H9 (cell line): ENCODE results near the gene HPCAL1. TPM values are rescaled to one million over a fixed set of nuclear protein-coding genes. Genes with fewer than 3 reads are reported as not detected.

Source experiments
- DNase-seq: peaks from one replicate; pipeline ENCODE4 v3.0.0-alpha.2; 2017
- H2AFZ ChIP-seq: one replicate; pipeline ENCODE4 v1.6.1; 2013; ENCODE audit warnings: mild to moderate bottlenecking, low read length, control low read depth, moderate library complexity
- H2AK5ac ChIP-seq: 2 replicates; pipeline ENCODE4 v1.6.1; 2013; ENCODE audit warnings: low read length, control low read depth, mixed read lengths; ENCODE audit not compliant: insufficient read length
- H2BK120ac ChIP-seq: one replicate; pipeline ENCODE4 v1.6.1; 2013; ENCODE audit warnings: low read depth, mild to moderate bottlenecking, low read length, control low read depth, inconsistent platforms; ENCODE audit not compliant: poor library complexity, severe bottlenecking
- H2BK12ac ChIP-seq: 2 replicates; pipeline ENCODE4 v1.6.1; 2013; ENCODE audit warnings: low read length, control low read depth, mixed read lengths, low read depth; ENCODE audit not compliant: insufficient read length
- H2BK15ac ChIP-seq: 2 replicates; pipeline ENCODE4 v1.6.1; 2013; ENCODE audit warnings: low read depth, low read length, control low read depth
- H2BK20ac ChIP-seq: one replicate; pipeline ENCODE4 v1.6.1; 2013; ENCODE audit warnings: low read depth, mild to moderate bottlenecking, low read length, control low read depth, inconsistent platforms; ENCODE audit not compliant: poor library complexity, severe bottlenecking
- H2BK5ac ChIP-seq: 2 replicates; pipeline ENCODE4 v1.6.1; 2013; ENCODE audit warnings: low read length, control low read depth, mixed read lengths; ENCODE audit not compliant: insufficient read length
- H3K14ac ChIP-seq: 2 replicates; pipeline ENCODE4 v1.6.1; 2013; ENCODE audit warnings: low read length, control low read depth; ENCODE audit not compliant: insufficient read depth
- H3K18ac ChIP-seq: 2 replicates; pipeline ENCODE4 v1.6.1; 2013; ENCODE audit warnings: low read depth, mild to moderate bottlenecking, mixed read lengths, low read length, control low read depth; ENCODE audit not compliant: insufficient read length
- H3K23ac ChIP-seq: 2 replicates; pipeline ENCODE4 v1.6.1; 2013; ENCODE audit warnings: low read length, control low read depth, mixed read lengths, low read depth; ENCODE audit not compliant: insufficient read length
- H3K23me2 ChIP-seq: 2 replicates; pipeline ENCODE4 v1.6.1; 2013; ENCODE audit warnings: low read depth, mild to moderate bottlenecking, mixed read lengths, low read length, control low read depth; ENCODE audit not compliant: insufficient read length, poor library complexity, severe bottlenecking
- H3K27ac ChIP-seq: 2 replicates; pipeline ENCODE4 v1.5.1; 2013; ENCODE audit warnings: low read length, control low read depth, mixed read lengths, low read depth; ENCODE audit not compliant: insufficient read length
- H3K27me3 ChIP-seq: 2 replicates; pipeline ENCODE4 v1.6.1; 2013; ENCODE audit warnings: low read length, control low read depth, inconsistent platforms; ENCODE audit not compliant: insufficient read depth
- H3K4ac ChIP-seq: 2 replicates; pipeline ENCODE4 v1.6.1; 2013; ENCODE audit warnings: low read depth, mild to moderate bottlenecking, control low read depth, inconsistent platforms, low read length, moderate library complexity
- H3K4me1 ChIP-seq: 2 replicates; pipeline ENCODE4 v1.6.1; 2013; ENCODE audit warnings: low read length, control low read depth, inconsistent platforms; ENCODE audit not compliant: insufficient read depth
- H3K4me2 ChIP-seq: 2 replicates; pipeline ENCODE4 v1.6.1; 2013; ENCODE audit warnings: low read length, control low read depth, mixed read lengths; ENCODE audit not compliant: insufficient read length, insufficient read depth
- H3K56ac ChIP-seq: 2 replicates; pipeline ENCODE4 v1.6.1; 2013; ENCODE audit warnings: low read depth, mild to moderate bottlenecking, mixed read lengths, low read length, control low read depth; ENCODE audit not compliant: insufficient read length
- H3K79me1 ChIP-seq: 2 replicates; pipeline ENCODE4 v1.6.1; 2013; ENCODE audit warnings: low read depth, mild to moderate bottlenecking, moderate library complexity, low read length, control low read depth, inconsistent platforms; ENCODE audit not compliant: insufficient read depth, poor library complexity, severe bottlenecking
- H3K79me2 ChIP-seq: 2 replicates; pipeline ENCODE4 v1.6.1; 2013; ENCODE audit warnings: low read length, control low read depth, inconsistent platforms; ENCODE audit not compliant: insufficient read depth
- H3K9ac ChIP-seq: 2 replicates; pipeline ENCODE4 v1.6.1; 2013; ENCODE audit warnings: low read length, control low read depth, mixed read lengths; ENCODE audit not compliant: insufficient read length; ENCODE audit errors: extremely low read depth
- H3K9me3 ChIP-seq: one replicate; pipeline ENCODE4 v1.6.1; 2013; ENCODE audit warnings: low read depth, low read length, inconsistent platforms; ENCODE audit not compliant: control insufficient read depth
- H3T11ph ChIP-seq: one replicate; pipeline ENCODE4 v1.6.1; 2013; ENCODE audit warnings: mild to moderate bottlenecking, low read length, control low read depth, inconsistent platforms
- H4K20me1 ChIP-seq: one replicate; pipeline ENCODE4 v1.6.1; 2013; ENCODE audit not compliant: control insufficient read depth, insufficient read length, insufficient read depth
- H4K5ac ChIP-seq: 2 replicates; pipeline ENCODE4 v1.6.1; 2013; ENCODE audit warnings: low read depth, mild to moderate bottlenecking, mixed read lengths, low read length, control low read depth; ENCODE audit not compliant: insufficient read length
- H4K8ac ChIP-seq: replicated peaks from 2 replicates; pipeline ENCODE4 v1.6.1; 2013; ENCODE audit warnings: low read length, control low read depth, mixed read lengths, low read depth; ENCODE audit not compliant: insufficient read length
- H4K91ac ChIP-seq: 2 replicates; pipeline ENCODE4 v1.6.1; 2013; ENCODE audit warnings: low read depth, mild to moderate bottlenecking, moderate library complexity, mixed read lengths, low read length, control low read depth; ENCODE audit not compliant: insufficient read length
- H3K27ac Mint-ChIP-seq, 3 experiments: 2 replicates in 2 of 3; 3 replicates in 1 of 3; pipeline ENCODE4 v1.8.0; 2020 to 2021; ENCODE audit warnings: mixed read lengths in 3 of 3, mild to moderate bottlenecking in 1 of 3, moderate library complexity in 1 of 3
- H3K27me3 Mint-ChIP-seq: 2 replicates; pipeline ENCODE4 v1.8.0; 2021; ENCODE audit warnings: low read depth, mild to moderate bottlenecking, moderate library complexity, mixed read lengths
- H3K36me3 Mint-ChIP-seq, 3 experiments: 2 replicates in 2 of 3; 3 replicates in 1 of 3; pipeline ENCODE4 v1.8.0; 2020 to 2021; ENCODE audit warnings: low read depth in 3 of 3, mixed read lengths in 3 of 3; ENCODE audit not compliant: insufficient read depth in 1 of 3
- H3K4me1 Mint-ChIP-seq, 2 experiments: 2 replicates each; pipeline ENCODE4 v1.8.0; 2020; ENCODE audit warnings: mixed read lengths in 2 of 2
- H3K4me3 Mint-ChIP-seq, 2 experiments: 2 replicates in 1 of 2; 3 replicates in 1 of 2; pipeline ENCODE4 v1.8.0; 2020 to 2021; ENCODE audit warnings: mild to moderate bottlenecking in 2 of 2, mixed read lengths in 2 of 2, moderate library complexity in 1 of 2
- H3K9me3 Mint-ChIP-seq, 2 experiments: 2 replicates in 1 of 2; 3 replicates in 1 of 2; pipeline ENCODE4 v1.8.0; 2020; ENCODE audit warnings: mild to moderate bottlenecking in 2 of 2, mixed read lengths in 2 of 2, moderate library complexity in 1 of 2
- CTCF ChIP-seq: fragments of 200-600 bp; sonication (generic); conservative IDR thresholded peaks from 3 replicates; pipeline ENCODE4 v1.8.0; 2021; ENCODE audit warnings: antibody characterized with exemption, mild to moderate bottlenecking
- WGBS: extraction: QIAGEN DNeasy Blood & Tissue Kit; methylation state at CpG from one replicate; pipeline ENCODE4 v1.1.7; 2013; ENCODE audit warnings: missing lambda C conversion rate, low lambda C conversion rate, mixed read lengths; ENCODE audit not compliant: insufficient read length; ENCODE audit errors: extremely low coverage; 5-methylcytosine and 5-hydroxymethylcytosine counted together
- total RNA-seq: library from RNA; stranded (reverse); gene quantifications from 2 replicates; pipeline ENCODE4 v1.2.1, GENCODE V29; 2021

Gene HPCAL1
- total RNA-seq, 1 experiment from 2014 or later, result 4.7 TPM

GRCh38 chr2:10326707-10327594, 24.2 kb downstream of the HPCAL1 start:
- H3K56ac ChIP-seq, result no peak overlapping the region
- H3K4me2 ChIP-seq, result no peak overlapping the region
- no CpG with 5 or more reads among the region's 15 CpGs for WGBS
- no peak overlapping the region for H3K23ac ChIP-seq
- no peak overlapping the region for H2AFZ ChIP-seq
- no peak overlapping the region for H4K8ac ChIP-seq
- no peak overlapping the region for H2BK5ac ChIP-seq
- TF ChIP-seq CTCF, result no peak
- H4K91ac ChIP-seq, result no peak overlapping the region
- H2AK5ac ChIP-seq, result no peak overlapping the region
- H3K9ac ChIP-seq, result no peak overlapping the region
- no peaks in the 10 kb centered on the region for H3K79me2 ChIP-seq
- H3K4me1 ChIP-seq, result peaks cover 10% of the 10 kb centered on the region; the same call in 1 of the 2 replicates
- H3K9me3 ChIP-seq, result no peaks in the 10 kb centered on the region
- Mint-ChIP-seq H3K4me3 (no peak overlapping the region), H3K36me3 (peaks cover 0 to 11% (median 0%) of the 10 kb centered on the region in 3 experiments; a peak in 1 of 7 replicates), H3K27me3 (no peaks in the 10 kb centered on the region), H3K9me3 (no peaks in the 10 kb centered on the region; a peak in 2 of 5 replicates), H3K27ac (peak overlapping the region; percentile 34 to 89 (median 40); a peak in 1 of 7 replicates), H3K4me1 (peaks cover 61 to 76% of the 10 kb centered on the region in 2 experiments)
- H2BK20ac ChIP-seq, result no peak overlapping the region
- DNase-seq, result no peak
- no peak overlapping the region for H2BK12ac ChIP-seq
- H2BK15ac ChIP-seq, result no peak overlapping the region
- H3K14ac ChIP-seq, result peak overlapping the region; percentile 25; the same call in 1 of the 2 replicates
- no peak overlapping the region for H3K27ac ChIP-seq
- H3K4ac ChIP-seq, result no peak overlapping the region
- no peaks in the 10 kb centered on the region for H4K20me1 ChIP-seq
- H4K5ac ChIP-seq, result no peak overlapping the region
- no peak overlapping the region for H3T11ph ChIP-seq
- H3K79me1 ChIP-seq, result no peaks in the 10 kb centered on the region
- H3K23me2 ChIP-seq, result no peaks in the 10 kb centered on the region
- peak overlapping the region; percentile 31 for H3K18ac ChIP-seq
- H2BK120ac ChIP-seq, result no peak overlapping the region
- no peaks in the 10 kb centered on the region for H3K27me3 ChIP-seq
